HPDE6-E6E7 (cell line): Measurements from ENCODE around the gene SOCS3.

Experiments
- DNase-seq: peaks from one replicate; pipeline ENCODE4 v3.0.0; 2011; ENCODE audit warnings: missing footprints; ENCODE audit errors: extremely low spot score

Gene SOCS3, protein sequence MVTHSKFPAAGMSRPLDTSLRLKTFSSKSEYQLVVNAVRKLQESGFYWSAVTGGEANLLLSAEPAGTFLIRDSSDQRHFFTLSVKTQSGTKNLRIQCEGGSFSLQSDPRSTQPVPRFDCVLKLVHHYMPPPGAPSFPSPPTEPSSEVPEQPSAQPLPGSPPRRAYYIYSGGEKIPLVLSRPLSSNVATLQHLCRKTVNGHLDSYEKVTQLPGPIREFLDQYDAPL

DNA sequence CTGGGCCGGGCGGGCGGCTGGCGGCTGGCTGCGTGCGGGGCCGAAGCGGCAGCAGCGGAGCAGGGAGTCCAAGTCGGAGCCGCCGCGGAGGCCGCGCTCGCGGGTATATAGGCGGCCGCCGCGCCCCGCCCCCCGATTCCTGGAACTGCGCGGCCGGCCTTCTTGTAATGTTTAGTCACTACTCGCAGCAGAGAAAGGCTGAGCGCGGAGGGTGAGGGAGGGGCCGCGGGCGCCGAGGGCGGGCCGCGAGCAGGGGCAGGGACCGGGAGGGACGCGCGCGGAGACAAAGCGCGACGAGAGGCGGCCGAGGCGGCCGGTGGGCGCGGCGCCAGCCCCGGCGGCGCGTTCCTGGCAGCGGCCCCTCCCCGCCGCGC, at the start of gene SOCS3:
SOCS3 (minus strand) TSS at position 81 of the 374 bp plus-strand sequence. CDS start 982 bp downstream, outside the sequence.
- DNase-seq: peak; percentile 91

DNA sequence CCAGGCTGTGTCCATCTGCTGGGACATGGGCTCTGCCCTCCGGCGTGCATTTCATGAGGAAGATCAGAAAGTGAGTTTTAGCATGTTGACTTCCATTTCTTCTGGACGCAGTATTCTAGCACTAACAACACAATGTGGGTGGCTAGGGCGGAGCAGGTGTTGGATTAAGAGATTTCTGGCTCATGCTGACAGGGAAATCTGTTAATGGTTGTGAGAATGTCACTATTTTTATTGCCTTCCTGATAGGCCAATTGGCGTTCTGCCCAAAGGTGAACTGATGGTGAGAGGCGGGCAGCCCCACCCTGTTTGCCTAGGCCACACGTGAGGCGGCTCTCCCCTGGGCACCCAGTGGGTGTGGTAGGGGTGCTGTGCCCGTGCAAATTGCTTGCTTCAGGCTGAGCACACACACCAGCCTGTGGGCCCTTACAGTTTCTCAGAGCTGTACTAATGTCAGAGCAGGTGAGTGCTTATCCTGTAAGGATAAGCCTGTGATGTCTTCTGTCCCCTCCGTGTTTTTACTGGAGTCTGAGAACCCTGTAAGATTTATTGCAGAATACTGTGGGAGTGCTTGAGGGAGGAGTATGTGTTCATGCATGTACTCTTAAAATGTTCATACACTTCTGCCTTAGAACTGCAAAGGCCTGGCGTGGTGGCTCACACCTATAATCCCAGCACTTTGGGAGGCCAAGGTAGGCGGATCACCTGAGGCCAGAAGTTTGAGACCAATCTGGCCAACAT, 49.5 kb upstream of the SOCS3 start:
- no peak for DNase-seq

DNA sequence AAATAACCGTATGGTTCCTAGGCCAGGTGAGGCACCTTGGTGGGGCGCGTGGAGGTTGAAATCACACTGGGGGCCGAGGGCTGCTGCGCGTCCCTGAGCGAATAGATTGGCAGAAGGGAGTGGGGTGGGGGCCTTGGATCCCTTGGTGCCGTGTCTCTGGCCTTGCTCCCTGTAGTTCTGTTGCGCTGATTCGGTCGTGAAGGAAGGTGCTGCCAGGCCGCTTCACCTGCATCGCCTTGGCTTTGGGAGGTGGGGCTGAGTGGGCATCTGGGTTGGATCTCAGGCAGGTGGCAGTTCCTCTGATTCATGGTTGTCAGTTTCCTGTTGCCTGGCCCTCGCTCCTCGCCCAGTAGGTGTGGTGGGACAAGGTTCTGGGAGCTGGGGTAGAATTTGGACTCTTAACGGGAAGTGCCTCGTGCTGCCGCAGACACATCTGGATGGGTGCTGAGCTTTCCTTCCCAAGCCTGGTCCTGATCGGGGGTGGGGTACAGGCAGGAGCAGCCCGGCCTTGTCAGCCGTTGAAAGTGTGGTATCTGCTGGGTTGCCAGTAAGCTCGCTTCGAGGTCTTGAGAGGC, 48.7 kb upstream of the SOCS3 start:
- no peak for DNase-seq

DNA sequence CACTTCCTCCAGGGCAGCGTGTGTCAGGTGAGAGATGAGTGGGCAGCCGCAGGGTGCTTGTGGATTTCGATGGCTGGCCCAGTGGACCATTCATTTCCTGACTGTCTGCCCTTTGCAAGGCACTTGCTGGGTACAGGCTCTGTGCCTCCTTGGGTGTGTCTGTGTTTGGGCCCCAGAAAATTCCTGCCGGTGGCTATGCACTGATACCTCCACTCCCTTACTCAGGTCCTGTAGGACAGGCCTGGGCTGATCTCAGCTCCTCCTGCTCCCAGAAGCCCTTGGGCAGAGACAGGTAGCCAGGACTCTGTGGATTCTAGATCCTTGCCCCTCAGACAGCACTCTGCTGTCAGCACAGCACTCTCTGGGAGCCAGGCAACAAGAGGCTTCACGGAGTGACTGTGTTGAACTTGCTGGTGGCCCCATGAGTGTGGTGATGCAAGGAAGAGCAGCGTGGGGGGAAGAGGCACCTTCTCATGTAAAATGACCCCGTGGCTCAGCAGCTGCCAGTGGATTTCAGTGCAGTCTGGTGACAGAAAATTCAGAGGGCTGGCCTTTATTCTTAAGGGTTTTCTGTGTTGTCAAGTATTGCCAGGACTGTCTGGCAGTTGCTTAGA, 47.6 kb upstream of the SOCS3 start:
- no peak for DNase-seq

DNA sequence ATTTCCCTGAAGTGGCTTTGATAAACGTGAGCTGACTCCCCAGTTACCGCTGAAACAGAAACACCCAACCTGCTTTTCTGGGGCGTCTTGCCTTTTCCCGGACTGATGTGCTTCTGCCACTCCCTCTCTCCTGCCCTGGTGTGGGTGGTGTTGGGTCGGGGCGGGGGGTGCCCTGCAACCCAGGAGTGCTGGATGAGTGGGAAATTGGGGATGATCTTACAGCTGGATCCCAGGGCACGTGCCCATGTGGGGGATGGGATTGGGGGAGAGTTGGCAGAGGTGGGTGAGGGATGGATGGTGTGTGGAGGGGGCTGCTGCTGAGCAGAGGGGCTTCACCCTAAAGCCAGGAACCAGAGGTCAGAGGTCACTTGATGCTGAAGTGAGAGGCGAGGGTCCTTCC, 47.0 kb upstream of the SOCS3 start:
- DNase-seq: no peak

DNA sequence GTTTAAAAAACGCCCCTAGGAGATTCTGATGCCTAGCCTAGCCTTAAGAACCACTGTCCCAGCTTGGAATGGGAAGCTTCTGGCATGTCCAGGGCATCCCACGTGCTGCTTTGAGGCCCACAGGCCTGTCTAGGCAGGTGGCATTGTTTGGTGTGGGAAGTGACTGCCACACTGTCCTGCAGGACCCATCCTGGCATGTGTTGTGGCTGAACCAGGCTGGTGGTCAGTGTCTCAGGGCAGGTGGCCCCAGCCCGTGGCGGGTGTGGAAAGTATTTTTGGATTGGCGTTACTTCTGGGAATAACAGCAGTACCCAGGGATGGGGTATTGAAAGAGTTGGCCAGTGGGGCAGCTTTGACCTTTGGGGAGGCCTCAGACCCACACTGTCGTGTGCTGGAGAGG, 46.5 kb upstream of the SOCS3 start:
- no peak for DNase-seq

DNA sequence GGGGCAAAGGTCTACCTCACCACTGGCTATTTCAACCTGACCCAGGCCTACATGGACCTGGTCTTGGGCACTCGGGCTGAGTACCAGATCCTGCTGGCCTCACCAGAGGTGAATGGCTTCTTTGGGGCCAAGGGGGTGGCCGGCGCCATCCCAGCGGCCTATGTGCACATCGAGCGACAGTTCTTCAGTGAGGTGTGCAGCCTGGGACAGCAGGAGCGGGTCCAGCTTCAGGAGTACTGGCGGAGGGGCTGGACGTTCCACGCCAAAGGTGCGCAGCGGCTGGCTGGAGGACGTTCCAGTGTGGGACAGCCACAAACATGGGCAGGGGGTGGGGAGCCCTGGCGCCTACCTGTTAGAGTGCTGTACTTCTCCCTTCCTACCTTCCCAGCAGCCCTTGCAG, 43.9 kb upstream of the SOCS3 start:
- no peak for DNase-seq

- DNase-seq: no peak
Measured at GRCh38 chr17:78401891-78402290, 42.0 kb upstream of the SOCS3 start.

DNA sequence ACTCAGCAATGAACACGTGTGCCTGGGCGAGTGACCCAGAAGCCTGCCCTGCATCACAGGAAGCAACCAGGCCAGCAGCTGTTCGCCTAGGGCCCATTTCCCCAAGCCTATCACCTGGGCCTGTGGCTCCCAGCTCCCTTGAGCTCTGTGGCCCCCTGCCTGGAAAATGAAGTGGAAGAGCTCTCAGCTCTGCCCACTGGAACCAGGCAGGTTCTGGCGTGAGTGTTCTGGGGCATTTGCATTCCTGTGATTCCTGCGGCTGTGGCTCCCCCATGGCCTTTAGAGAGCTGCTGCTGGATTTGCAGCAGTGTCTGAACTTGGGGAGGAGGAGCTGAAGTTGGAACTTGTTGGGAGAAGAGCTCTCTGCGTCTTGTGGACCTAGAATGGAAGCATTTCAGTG, 41.4 kb upstream of the SOCS3 start:
- DNase-seq: peak; percentile 72

DNA sequence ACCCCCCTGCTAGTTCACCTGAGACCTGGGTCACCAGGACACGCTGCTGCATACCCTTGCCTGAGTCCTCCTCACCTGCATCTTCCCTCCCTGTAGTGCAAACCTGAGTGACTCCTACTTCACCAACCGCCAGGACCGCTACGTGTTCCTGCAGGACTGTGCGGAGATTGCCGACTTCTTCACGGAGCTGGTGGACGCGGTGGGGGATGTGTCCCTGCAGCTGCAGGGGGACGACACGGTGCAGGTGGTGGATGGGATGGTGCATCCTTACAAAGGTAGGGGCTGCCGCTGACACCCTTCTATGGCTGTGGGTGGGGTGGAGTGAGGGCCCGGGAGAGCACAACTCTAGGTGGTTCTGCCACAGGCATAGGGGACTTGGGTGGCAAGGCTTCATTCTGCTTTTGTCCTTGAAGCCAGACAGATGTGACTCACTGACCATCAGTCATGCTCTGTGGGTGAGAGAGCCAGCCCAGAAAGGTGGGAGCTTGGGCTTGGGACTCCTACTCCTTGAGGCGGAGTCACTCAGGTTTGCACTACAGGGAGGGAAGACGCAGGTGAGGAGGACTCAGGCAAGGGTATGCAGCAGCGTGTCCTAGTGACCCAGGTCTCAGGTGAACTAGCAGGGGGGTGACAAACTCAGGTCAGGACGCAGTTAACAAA, 40.8 kb upstream of the SOCS3 start:
- peak; percentile 61 for DNase-seq

DNA sequence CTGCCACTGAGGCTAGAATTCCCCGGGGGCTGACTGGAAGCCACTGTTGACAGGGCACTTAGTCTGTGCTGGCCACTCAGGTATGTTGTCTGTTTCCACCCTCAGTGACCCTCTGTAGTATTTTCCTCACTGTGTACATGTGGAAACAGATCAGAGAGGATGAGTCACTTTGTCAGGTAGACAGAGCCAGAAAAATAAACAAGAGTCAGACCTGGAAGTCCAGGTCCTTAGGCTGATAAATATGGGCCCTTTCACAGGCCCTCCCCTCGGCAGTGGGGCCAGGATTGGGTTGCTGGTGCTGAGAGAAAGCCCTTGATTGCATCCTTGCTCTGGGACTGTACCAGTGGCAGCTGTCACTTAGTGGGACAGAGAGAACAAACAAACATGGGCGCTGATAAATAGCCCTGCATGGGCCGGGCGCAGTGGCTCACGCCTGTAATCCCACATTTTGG, 39.8 kb upstream of the SOCS3 start:
- peak; percentile 93 for DNase-seq

DNA sequence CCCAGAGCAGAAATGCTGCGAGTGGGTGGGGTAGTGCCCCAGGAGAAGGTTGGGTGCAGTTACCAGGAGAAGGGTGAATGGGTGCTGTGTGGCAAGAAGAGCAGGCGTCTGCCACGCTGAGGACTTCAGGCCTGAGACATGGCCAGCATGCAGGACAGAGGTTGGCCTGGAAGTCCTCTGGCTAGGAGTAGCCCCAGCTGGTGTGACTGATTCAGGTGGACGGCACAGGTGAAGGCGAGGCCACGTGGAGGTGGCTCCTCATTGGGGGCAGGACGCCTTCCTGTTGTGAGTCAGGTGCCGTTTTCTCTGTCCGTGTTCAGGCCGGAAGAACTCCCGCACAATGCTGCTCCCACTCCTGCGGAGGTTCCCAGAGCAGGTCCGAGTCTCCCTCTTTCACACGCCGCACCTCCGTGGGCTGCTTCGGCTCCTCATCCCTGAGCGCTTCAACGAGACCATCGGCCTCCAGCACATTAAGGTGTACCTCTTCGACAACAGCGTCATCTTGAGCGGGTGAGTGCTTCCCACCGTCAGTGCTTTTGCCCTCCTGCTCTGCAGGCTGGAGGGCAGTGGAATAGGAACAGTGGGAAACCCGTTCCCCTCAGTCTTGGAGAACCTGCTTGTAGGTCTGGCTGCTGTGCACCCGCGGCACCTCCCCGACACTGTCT, 39.3 kb upstream of the SOCS3 start:
- no peak for DNase-seq

DNA sequence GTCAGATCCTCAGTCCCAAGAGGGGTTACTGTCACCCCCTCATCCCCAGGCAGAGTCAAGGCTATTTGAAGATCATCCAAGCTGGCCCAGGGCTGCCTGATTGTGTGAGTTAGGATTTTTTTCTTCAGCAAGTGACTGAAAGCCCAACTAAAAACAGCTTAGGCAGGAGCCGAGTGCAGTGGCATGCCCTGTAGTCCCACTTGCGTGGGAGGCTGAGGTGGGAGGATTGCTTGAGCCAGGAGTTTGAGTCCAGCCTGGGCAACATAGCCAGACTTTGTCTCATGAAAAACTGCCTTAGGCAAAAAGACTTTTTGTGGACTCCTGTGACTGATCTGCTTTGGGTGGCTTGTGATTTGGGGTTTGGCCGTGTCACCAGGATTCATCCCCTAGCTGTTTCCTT, 38.5 kb upstream of the SOCS3 start:
- no peak for DNase-seq

- DNase-seq: no peak
Measured at GRCh38 chr17:78397681-78398101, 37.8 kb upstream of the SOCS3 start.

DNA sequence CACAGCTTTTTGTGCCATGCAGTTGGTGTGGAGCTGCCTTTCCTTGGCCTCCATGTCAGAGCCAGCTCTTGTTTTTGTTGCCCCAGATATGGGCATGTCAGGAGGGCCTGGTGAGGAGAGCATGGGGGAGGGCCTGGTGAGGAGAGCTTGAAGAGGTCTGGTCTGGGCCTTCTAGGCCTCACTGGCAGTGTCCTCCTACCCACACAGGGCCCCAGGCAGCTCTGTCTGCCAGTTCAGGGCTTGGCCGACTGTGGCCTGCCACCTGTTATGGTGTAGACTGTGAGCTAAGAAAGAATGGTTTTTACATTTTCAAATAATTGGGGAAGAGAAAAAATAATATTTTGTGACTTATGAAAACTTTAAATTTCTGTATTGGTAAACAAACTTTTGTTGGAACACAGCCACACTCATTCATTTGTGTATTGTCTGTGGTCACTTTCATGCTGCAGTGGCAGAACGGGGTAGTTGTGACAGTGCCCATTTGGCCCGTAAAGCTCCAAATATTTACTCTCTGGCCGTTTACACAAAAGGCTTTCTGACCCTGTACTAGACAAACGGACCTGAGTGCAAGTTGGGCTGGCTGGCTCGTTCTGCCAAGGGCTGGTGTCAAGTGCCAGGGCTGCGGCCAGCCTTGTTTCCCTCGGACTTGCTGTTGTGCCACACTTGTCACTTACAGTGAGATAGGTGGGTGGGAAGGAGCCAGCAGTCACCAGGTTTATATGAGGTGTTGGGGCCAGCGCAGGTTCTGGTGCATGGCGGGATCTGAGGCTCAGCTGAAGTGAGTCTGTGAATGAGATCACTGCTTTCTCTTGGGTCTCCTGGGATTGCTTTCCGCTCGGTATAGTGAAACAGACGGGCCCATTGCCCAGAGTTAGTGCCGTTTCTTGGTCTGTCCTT, 36.8 kb upstream of the SOCS3 start:
- no peak for DNase-seq

GRCh38 chr17:78395155-78395554, 35.3 kb upstream of the SOCS3 start:
- no peak for DNase-seq

- DNase-seq: no peak
Measured at GRCh38 chr17:78394209-78394608, 34.3 kb upstream of the SOCS3 start.

DNA sequence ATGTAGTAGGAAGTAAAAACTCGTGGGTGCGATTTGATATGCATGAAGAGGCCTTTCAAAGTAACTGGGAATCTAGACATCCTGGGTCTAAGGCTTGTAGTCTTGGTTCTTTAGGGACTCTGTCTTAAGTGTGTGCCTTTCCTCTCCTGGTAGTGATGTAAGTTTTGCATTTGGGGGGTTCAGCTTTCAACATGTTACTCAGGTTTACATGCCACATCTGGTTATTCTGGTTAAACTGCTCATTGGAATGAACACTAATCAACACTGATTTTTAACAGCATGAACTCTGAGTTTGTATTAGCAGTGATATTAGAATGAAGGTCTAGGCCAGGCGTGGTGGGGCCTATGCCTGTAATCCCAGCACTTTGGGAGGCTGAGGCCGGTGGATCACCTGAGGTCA, 33.7 kb upstream of the SOCS3 start:
- no peak for DNase-seq

DNA sequence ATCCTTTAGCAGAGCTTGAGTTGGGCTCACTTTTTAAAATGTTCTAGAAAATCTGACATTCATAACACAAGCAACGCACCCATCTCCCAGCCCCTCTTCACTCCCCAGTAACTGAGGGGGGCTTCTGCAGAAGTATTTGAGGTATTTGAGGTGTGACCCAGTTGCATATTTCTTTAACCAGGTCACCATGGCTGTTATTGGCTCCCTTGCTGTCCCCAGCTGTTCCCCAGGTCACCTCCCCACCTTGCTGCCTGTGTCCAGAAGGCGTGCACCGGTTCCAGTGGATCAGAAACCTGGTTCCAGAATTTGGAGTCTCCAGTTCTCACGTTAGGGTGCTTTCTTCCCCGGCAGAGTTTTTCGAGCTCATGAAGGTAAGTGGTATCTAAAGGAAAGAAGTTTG, 32.4 kb upstream of the SOCS3 start:
- no peak for DNase-seq

DNA sequence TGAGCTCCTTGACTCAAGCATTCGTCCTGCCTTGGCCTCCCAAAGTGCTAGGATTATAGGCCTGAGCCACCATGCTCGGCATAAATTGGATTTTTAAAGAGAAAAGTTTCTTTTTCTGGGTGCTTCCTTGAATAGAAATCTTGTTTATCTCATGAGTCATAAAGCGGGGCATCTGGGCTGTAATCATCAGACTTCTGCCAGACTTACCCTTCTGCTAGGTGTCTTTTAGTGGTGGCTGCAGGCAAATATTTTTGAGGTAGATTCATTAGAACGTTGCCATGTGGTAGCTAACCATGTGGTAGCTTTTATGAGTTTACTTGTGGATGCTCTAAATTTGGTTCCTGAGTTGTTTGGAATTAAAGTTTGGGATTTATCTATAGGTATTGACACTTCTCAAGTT, 32.0 kb upstream of the SOCS3 start:
- peak; percentile 80 for DNase-seq

DNA sequence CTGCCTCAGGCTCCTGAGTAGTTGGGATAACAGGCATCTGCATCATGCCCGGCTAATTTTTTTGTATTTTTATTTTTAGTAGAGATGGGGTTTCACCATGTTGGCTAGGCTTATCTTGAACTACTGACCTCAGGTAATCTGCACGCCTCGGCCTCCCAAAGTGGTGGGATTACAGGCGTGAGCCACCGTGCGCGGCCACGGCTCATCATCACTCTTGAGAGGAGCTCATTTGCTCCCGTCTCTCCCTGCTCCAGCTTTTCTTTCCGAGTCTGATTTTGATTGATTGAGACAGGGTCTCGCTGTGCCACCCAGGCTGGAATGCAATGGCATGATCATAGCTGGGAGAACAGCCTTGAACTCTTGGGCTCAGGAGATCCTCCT, 31.2 kb upstream of the SOCS3 start:
- DNase-seq: no peak
